Left lung (tissue), 10 donors: Measurements from ENCODE around the gene DLG3. TPM values are rescaled to one million over a fixed set of nuclear protein-coding genes. Genes with fewer than 3 reads are reported as not detected.

Experiments
- ATAC-seq: fragments of 200-7000 bp; cut with Tn5 transposase; one replicate; pipeline ENCODE4 v1.9.1; 2020; ENCODE audit warnings: moderate library complexity
- DNase-seq, 4 donors: peaks; one replicate each; pipeline ENCODE4 v3.0.0-alpha.2; 2013 to 2020
- H3K27ac ChIP-seq, 2 donors: fragments of 200-600 bp; sonication (generic) in 1 of 2; one replicate each; pipeline versions ENCODE4 v1.5.0 to v1.8.0; 2020 to 2021
- H3K27me3 ChIP-seq, 2 donors: fragments of 200-600 bp; sonication (generic) in 1 of 2; one replicate each; pipeline versions ENCODE4 v1.5.0 to v1.8.0; 2020 to 2021
- H3K36me3 ChIP-seq, 2 donors: fragments of 200-600 bp; sonication (generic) in 1 of 2; one replicate each; pipeline versions ENCODE4 v1.5.0 to v1.8.0; 2020 to 2021
- H3K4me1 ChIP-seq, 2 donors: fragments of 200-600 bp; one replicate each; pipeline ENCODE4 v1.8.0; 2021
- H3K4me3 ChIP-seq, 2 donors: fragments of 200-600 bp; sonication (generic) in 1 of 2; one replicate each; pipeline versions ENCODE4 v1.5.0 to v1.8.0; 2020 to 2021; ENCODE audit warnings: mild to moderate bottlenecking in 1 of 2
- H3K9me3 ChIP-seq, 2 donors: fragments of 200-600 bp; sonication (generic) in 1 of 2; one replicate each; pipeline versions ENCODE4 v1.5.0 to v1.8.0; 2020 to 2021
- CTCF ChIP-seq, 2 donors: fragments of 200-600 bp; sonication (generic) in 1 of 2; IDR thresholded peaks; one replicate each; pipeline versions ENCODE4 v1.5.0 to v1.8.0; 2021; ENCODE audit warnings: antibody characterized with exemption in 2 of 2
- intact Hi-C, 2 donors: fragments of 100-400 bp; cut with DNase I; formaldehyde crosslinking; loops; one replicate each; pipeline versions ENCODE4 v1.11.2 to v1.14.2; 2022
- polyA plus RNA-seq, 6 donors: library from polyadenylated mRNA; unstranded; fragments of 120-200 nt; gene quantifications; one replicate each; pipeline ENCODE4 v1.2.1, GENCODE V29; 2013; ENCODE audit not compliant: insufficient read length in 6 of 6
- total RNA-seq, 2 donors: library from RNA; stranded (reverse); fragmentation: NEBNext Ultra II Directional; extraction: Animal tissue kit (Norgen Biotek cat#: 25700); gene quantifications; one replicate each; pipeline ENCODE4 v1.2.1, GENCODE V29; 2021
- donor health status: DM: no; HTN: yes; CAD: no.
- donor health status: DM: no; HTN: no; CAD: no.

Gene DLG3
- total and polyA plus RNA-seq, 8 donors: 22.3 to 56.2 (median 50.9) TPM

DNA sequence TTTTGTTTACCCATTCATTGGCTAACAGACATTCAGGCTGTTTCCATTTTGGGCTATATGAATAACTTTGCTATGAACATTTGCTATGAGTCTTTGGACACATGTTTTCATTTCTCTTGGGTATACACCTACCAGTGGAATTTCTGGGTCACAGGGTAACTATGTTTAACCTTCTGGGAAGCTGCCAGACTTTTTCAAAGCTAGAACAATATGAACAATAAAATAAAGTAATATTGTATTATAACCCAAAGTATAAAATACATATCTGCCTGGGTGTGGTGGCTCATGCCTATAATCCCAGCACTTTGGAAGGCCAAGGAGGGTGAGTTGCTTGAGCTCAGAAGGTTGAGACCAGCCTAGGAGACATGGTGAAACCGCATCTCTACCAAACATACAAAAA lies 90.6 kb downstream of the DLG3 start:
- intact Hi-C loops: no loop called here
- no peaks in the 10 kb centered on the region for H3K9me3 ChIP-seq
- H3K36me3 ChIP-seq: no peaks in the 10 kb centered on the region

DNA sequence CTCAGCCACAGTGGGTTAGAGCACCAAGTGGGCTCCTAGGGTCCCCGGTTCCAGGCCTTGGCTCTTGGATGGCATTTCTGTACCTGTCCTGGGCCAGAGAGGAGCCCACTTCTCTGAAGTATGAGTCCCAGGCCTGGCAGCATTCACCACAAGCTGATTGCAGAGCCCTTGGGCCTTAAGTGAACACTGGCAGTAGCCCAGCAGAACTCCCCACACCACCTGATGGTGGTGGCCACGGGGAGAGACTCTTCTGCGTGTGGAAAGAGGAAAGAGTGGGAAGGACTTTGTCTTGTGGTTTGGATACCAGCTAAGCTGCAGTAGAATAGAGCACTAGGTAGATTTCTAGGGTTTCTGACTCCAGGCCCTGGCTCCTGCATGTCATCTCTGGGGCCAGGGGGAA lies 104.8 kb downstream of the DLG3 start:
- ATAC-seq: peak; percentile 44

More for the DNA sequence above, 90.6 kb downstream of the DLG3 start:
- Histone ChIP-seq H3K4me1 (no peaks in the 10 kb centered on the region), H3K27ac (no peak overlapping the region), H3K27me3 (no peaks in the 10 kb centered on the region), H3K4me3 (no peak overlapping the region)
- no peak for DNase-seq
- no peak for ATAC-seq
- no peak for TF ChIP-seq CTCF (IDR thresholded peaks at IDR 0.05)

GRCh38 chrX:70552130-70552704 lies 107.6 kb downstream of the DLG3 start:
- TF ChIP-seq CTCF (IDR thresholded peaks at IDR 0.05): no peak
- ATAC-seq (no peak), DNase-seq (peak in 2 of 4 donors; percentile 1 to 7)
- H3K4me1 ChIP-seq: no peaks in the 10 kb centered on the region
- no peak overlapping the region for H3K27ac ChIP-seq
- intact Hi-C loops: loop anchor here in 1 of 2 donors (10.0 kb wide), 1 partner anchor 97 kb away; no protein-coding TSS in a partner anchor
- no peaks in the 10 kb centered on the region for H3K27me3 ChIP-seq
- no peaks in the 10 kb centered on the region for H3K9me3 ChIP-seq
- no peaks in the 10 kb centered on the region for H3K36me3 ChIP-seq
- no peak overlapping the region for H3K4me3 ChIP-seq

More for the DNA sequence above, 104.8 kb downstream of the DLG3 start:
- Histone ChIP-seq H3K27me3 (no peaks in the 10 kb centered on the region), H3K27ac (no peak overlapping the region), H3K36me3 (no peaks in the 10 kb centered on the region), H3K4me3 (no peak overlapping the region), H3K4me1 (no peaks in the 10 kb centered on the region), H3K9me3 (no peaks in the 10 kb centered on the region)
- no peak for DNase-seq
- intact Hi-C loops: no loop called here
- TF ChIP-seq CTCF (IDR thresholded peaks at IDR 0.05): no peak

DNA sequence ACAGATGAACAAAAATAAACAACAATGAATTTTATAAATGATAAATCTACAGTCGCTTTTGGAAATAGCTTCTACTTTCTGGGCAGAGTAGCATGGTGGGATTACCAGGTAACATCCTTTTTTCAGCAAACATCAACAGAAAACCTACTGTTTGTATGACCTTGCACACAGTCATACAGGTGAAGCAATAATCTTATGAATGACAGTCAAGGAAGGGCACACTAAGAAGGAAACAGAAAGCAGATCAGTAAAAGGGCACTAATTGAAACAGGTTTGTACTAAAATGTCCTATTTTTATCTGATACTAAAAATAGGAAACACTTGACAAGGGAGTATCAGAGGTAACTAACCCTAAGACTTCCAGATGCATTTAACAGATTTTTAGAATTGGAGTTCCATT lies 108.9 kb downstream of the DLG3 start:
- ATAC-seq (peak; percentile 63), DNase-seq (no peak)
- Histone ChIP-seq H3K27me3 (no peaks in the 10 kb centered on the region), H3K27ac (no peak overlapping the region), H3K4me3 (no peak overlapping the region), H3K4me1 (no peaks in the 10 kb centered on the region), H3K9me3 (no peaks in the 10 kb centered on the region), H3K36me3 (no peaks in the 10 kb centered on the region)
- no peak for TF ChIP-seq CTCF (IDR thresholded peaks at IDR 0.05)
- intact Hi-C loops: loop anchor here in 1 of 2 donors (10.0 kb wide), 1 partner anchor 99 kb away; no protein-coding TSS in a partner anchor

DNA sequence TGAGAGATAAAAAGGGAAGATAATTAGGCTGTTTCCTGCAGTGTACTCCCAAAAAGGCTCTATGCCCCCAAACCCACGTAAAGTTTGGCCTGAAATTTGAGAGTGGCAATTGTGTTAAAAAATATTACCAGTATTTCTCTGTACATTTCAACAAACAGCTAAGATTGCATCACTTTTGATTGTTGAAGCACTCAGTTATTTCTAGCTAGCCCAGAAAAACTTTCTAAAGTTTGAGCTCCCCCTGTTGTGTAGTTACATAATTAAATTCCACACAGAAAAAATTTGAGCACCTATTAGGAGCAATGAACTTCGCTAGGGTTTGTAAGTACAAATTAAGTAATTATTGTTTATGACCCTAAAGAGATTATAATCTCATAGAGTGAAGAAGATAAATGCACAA lies 109.4 kb downstream of the DLG3 start:
- H3K36me3 ChIP-seq: no peaks in the 10 kb centered on the region
- DNase-seq: peak in 2 of 4 donors; percentile 2 to 30
- ATAC-seq: peak; percentile 79
- no peaks in the 10 kb centered on the region for H3K9me3 ChIP-seq
- H3K27ac ChIP-seq: peak overlapping the region in 1 of 2 donors; percentile 3
- intact Hi-C loops: loop anchor here in 1 of 2 donors (10.0 kb wide), 1 partner anchor 99 kb away; no protein-coding TSS in a partner anchor
- no peaks in the 10 kb centered on the region for H3K27me3 ChIP-seq
- no peaks in the 10 kb centered on the region for H3K4me1 ChIP-seq
- H3K4me3 ChIP-seq: no peak overlapping the region
- TF ChIP-seq CTCF (IDR thresholded peaks at IDR 0.05): no peak
